GM18519 (cell line): ENCODE data around the gene LILRA6.
"Not testable (repeated sequence)": the region's sequence is repeated elsewhere in the genome, so short reads cannot be mapped to it uniquely, and the experiment has no call there.

ENCODE experiments used
- ATAC-seq: cut with Tn5 transposase; IDR thresholded peaks from one replicate; pipeline ENCODE4 v1.9.1; 2021; ENCODE audit warnings: mild to moderate bottlenecking, moderate library complexity; ENCODE audit not compliant: unreplicated experiment, low FRiP score

The LILRA6 gene

GRCh38 chr19:54239491-54240371 lies 2.9 kb downstream of the LILRA6 start:
- ATAC-seq: not testable (repeated sequence)

GRCh38 chr19:54233941-54234340 lies 8.6 kb downstream of the LILRA6 start:
- no peak for ATAC-seq

- ATAC-seq: no peak
Observed at GRCh38 chr19:54231077-54231931, 11.3 kb downstream of the LILRA6 start.

- no peak for ATAC-seq
Observed at GRCh38 chr19:54230031-54230430, 12.6 kb downstream of the LILRA6 start.

GRCh38 chr19:54229146-54229545 lies 13.4 kb downstream of the LILRA6 start:
- ATAC-seq: no peak

- ATAC-seq: not testable (repeated sequence)
Observed at GRCh38 chr19:54224619-54225018, 18.0 kb downstream of the LILRA6 start.

- not testable (repeated sequence) for ATAC-seq
Observed at GRCh38 chr19:54223937-54224281, 18.7 kb downstream of the LILRA6 start.

- ATAC-seq: not testable (repeated sequence)
Observed at GRCh38 chr19:54223277-54223936, 19.2 kb downstream of the LILRA6 start.

GRCh38 chr19:54222474-54223276 lies 19.9 kb downstream of the LILRA6 start, which contains the start of gene LILRB3:
Gene LILRB3 (minus strand): TSS chr19:54223007. CDS start chr19:54222976, 31 bp downstream.
- not testable (repeated sequence) for ATAC-seq

GRCh38 chr19:54221947-54222346 lies 20.6 kb downstream of the LILRA6 start:
- ATAC-seq: not testable (repeated sequence)

- ATAC-seq: not testable (repeated sequence)
Observed at GRCh38 chr19:54219702-54220101, 22.9 kb downstream of the LILRA6 start.

- ATAC-seq: no peak
Observed at GRCh38 chr19:54218960-54219661, 23.5 kb downstream of the LILRA6 start.

GRCh38 chr19:54218259-54218658 lies 24.3 kb downstream of the LILRA6 start:
- no peak for ATAC-seq

- not testable (repeated sequence) for ATAC-seq
Observed at GRCh38 chr19:54217517-54218247, 24.9 kb downstream of the LILRA6 start.

GRCh38 chr19:54216869-54217268 lies 25.7 kb downstream of the LILRA6 start:
- no peak for ATAC-seq

- not testable (repeated sequence) for ATAC-seq
Observed at GRCh38 chr19:54214734-54215133, 27.9 kb downstream of the LILRA6 start.

GRCh38 chr19:54214217-54214616 lies 28.4 kb downstream of the LILRA6 start:
- not testable (repeated sequence) for ATAC-seq

- no peak for ATAC-seq
Observed at GRCh38 chr19:54211235-54211634, 31.4 kb downstream of the LILRA6 start.
